IMR-90 (cell line): Measurements from ENCODE around the gene TUB. TPM values are rescaled to one million over a fixed set of nuclear protein-coding genes. Genes with fewer than 3 reads are reported as not detected.
A peak's percentile ranks its signal among the peaks of the same experiment; 100 is the strongest.

ENCODE experiments used
- ATAC-seq: fragments of 200-7000 bp; cut with Tn5 transposase; 2 replicates; pipeline ENCODE4 v1.9.1; 2020; ENCODE audit warnings: low read depth, mild to moderate bottlenecking, moderate library complexity
- BruUV-seq: library from RNA; stranded (reverse); fragments of 400-500 nt; replicated peaks from 2 replicates; lab custom pipeline; 2021; lab: Mats Ljungman, UMichigan
- CTCF ChIA-PET: fragments of 300-600 bp; formaldehyde crosslinking; extraction: SDS; loops from one replicate; lab custom pipeline; 2021; ENCODE audit warnings: antibody characterized with exemption; lab: Yijun Ruan, JAX
- POLR2A ChIA-PET: fragments of 300-600 bp; sonication (Branson Sonifier 250); formaldehyde crosslinking; loops from one replicate; lab custom pipeline; 2022; ENCODE audit warnings: antibody characterized with exemption; ENCODE audit not compliant: unreplicated experiment; lab: Charles Lee
- DNase-seq: peaks from one replicate; pipeline ENCODE4 v3.0.0; 2013
- H2AFZ ChIP-seq: replicated peaks from 2 replicates; pipeline ENCODE3; 2013; ENCODE audit warnings: low read length, mild to moderate bottlenecking; ENCODE audit not compliant: poor library complexity
- H2AK5ac ChIP-seq: 2 replicates; pipeline ENCODE4 v1.6.1; 2013; ENCODE audit warnings: low read depth, low read length, inconsistent platforms
- H2AK9ac ChIP-seq: replicated peaks from 2 replicates; pipeline ENCODE3; 2013; ENCODE audit warnings: mild to moderate bottlenecking, low read depth, low read length, moderate library complexity; ENCODE audit not compliant: poor library complexity
- H2BK120ac ChIP-seq: 2 replicates; pipeline ENCODE4 v1.6.1; 2013; ENCODE audit warnings: low read depth, low read length, inconsistent platforms
- H2BK15ac ChIP-seq: 3 replicates; pipeline ENCODE4 v1.6.1; 2013; ENCODE audit warnings: low read depth, low read length, inconsistent platforms
- H2BK20ac ChIP-seq: 2 replicates; pipeline ENCODE4 v1.6.1; 2013; ENCODE audit warnings: low read depth, mild to moderate bottlenecking, inconsistent platforms, low read length, moderate library complexity
- H2BK5ac ChIP-seq: 2 replicates; pipeline ENCODE4 v1.6.1; 2013; ENCODE audit warnings: mild to moderate bottlenecking, low read depth, low read length, inconsistent platforms; ENCODE audit not compliant: poor library complexity, severe bottlenecking
- H3K14ac ChIP-seq: replicated peaks from 2 replicates; pipeline ENCODE4 v1.6.1; 2013; ENCODE audit warnings: low read depth, low read length, inconsistent platforms
- H3K18ac ChIP-seq: 2 replicates; pipeline ENCODE4 v1.6.1; 2013; ENCODE audit warnings: low read depth, low read length, control low read depth
- H3K23ac ChIP-seq: 2 replicates; pipeline ENCODE4 v1.6.1; 2013; ENCODE audit warnings: low read depth, low read length, inconsistent platforms
- H3K27ac ChIP-seq: 2 replicates; pipeline ENCODE4 v1.5.1; 2013; ENCODE audit warnings: mild to moderate bottlenecking, control low read depth, low read length; ENCODE audit not compliant: insufficient read depth
- H3K27me3 ChIP-seq: 2 replicates; pipeline ENCODE4 v1.6.1; 2013; ENCODE audit warnings: low read length; ENCODE audit not compliant: control insufficient read depth, insufficient read depth
- H3K36me3 ChIP-seq: 2 replicates; pipeline ENCODE4 v1.6.1; 2013; ENCODE audit warnings: low read length, mixed read lengths; ENCODE audit not compliant: control insufficient read depth, insufficient read depth
- H3K4ac ChIP-seq: 2 replicates; pipeline ENCODE4 v1.6.1; 2013; ENCODE audit warnings: low read depth, low read length, inconsistent platforms
- H3K4me1 ChIP-seq: 2 replicates; pipeline ENCODE4 v1.6.1; 2013; ENCODE audit warnings: low read length, mixed read lengths; ENCODE audit not compliant: control insufficient read depth, insufficient read depth
- H3K4me2 ChIP-seq: 2 replicates; pipeline ENCODE4 v1.6.1; 2013; ENCODE audit warnings: low read depth, mild to moderate bottlenecking, control low read depth, low read length, moderate library complexity
- H3K4me3 ChIP-seq: 2 replicates; pipeline ENCODE4 v1.5.1; 2013; ENCODE audit warnings: low read depth, mild to moderate bottlenecking, control low read depth, low read length, moderate library complexity; ENCODE audit not compliant: insufficient read depth
- H3K56ac ChIP-seq: 2 replicates; pipeline ENCODE4 v1.6.1; 2013; ENCODE audit warnings: low read length, inconsistent platforms; ENCODE audit not compliant: insufficient read depth; ENCODE audit errors: extremely low read depth
- H3K79me1 ChIP-seq, 2 experiments: 2 replicates each; pipeline ENCODE4 v1.6.1; 2013; ENCODE audit warnings: low read length in 2 of 2, inconsistent platforms in 1 of 2, low read depth in 1 of 2
- H3K9ac ChIP-seq: 2 replicates; pipeline ENCODE4 v1.6.1; 2013; ENCODE audit warnings: low read depth, low read length, control low read depth
- H3K9me1 ChIP-seq: 2 replicates; pipeline ENCODE4 v1.6.1; 2013; ENCODE audit warnings: low read length, inconsistent platforms; ENCODE audit not compliant: insufficient read depth
- H3K9me3 ChIP-seq: 2 replicates; pipeline ENCODE4 v1.6.1; 2013; ENCODE audit warnings: low read length; ENCODE audit not compliant: control insufficient read depth, insufficient read depth
- H4K20me1 ChIP-seq: 2 replicates; pipeline ENCODE4 v1.6.1; 2013; ENCODE audit warnings: low read length, inconsistent platforms; ENCODE audit not compliant: insufficient read depth
- H4K5ac ChIP-seq: 2 replicates; pipeline ENCODE4 v1.6.1; 2013; ENCODE audit warnings: mild to moderate bottlenecking, low read depth, low read length, control low read depth
- H4K8ac ChIP-seq, 2 experiments: 2 replicates each; pipeline ENCODE4 v1.6.1; 2013; ENCODE audit warnings: low read depth in 2 of 2, low read length in 2 of 2, control low read depth in 1 of 2, inconsistent platforms in 1 of 2
- H4K91ac ChIP-seq: 2 replicates; pipeline ENCODE4 v1.6.1; 2013; ENCODE audit warnings: low read depth, low read length, inconsistent platforms; ENCODE audit not compliant: insufficient read depth
- BHLHE40 ChIP-seq: fragments of 150-350 bp; IDR thresholded peaks from 2 replicates; pipeline ENCODE4 v1.6.1; 2016; ENCODE audit warnings: mild to moderate bottlenecking, low read depth, low read length
- CEBPB ChIP-seq: IDR thresholded peaks from 2 replicates; pipeline ENCODE4 v1.6.1; 2012; ENCODE audit warnings: low read depth, low read length, improper control_type of control experiment
- CHD1 ChIP-seq: IDR thresholded peaks from 2 replicates; pipeline ENCODE4 v1.6.1; 2012; ENCODE audit warnings: low read depth, low read length, improper control_type of control experiment
- FOS ChIP-seq: fragments of 150-350 bp; IDR thresholded peaks from 2 replicates; pipeline ENCODE4 v1.6.1; 2016; ENCODE audit warnings: low read depth, low read length
- MAFK ChIP-seq: IDR thresholded peaks from 2 replicates; pipeline ENCODE4 v1.6.1; 2012; ENCODE audit warnings: low read depth, low read length, improper control_type of control experiment
- MAZ ChIP-seq: IDR thresholded peaks from 2 replicates; pipeline ENCODE4 v1.6.1; 2012; ENCODE audit warnings: low read depth, mild to moderate bottlenecking, low read length, improper control_type of control experiment, moderate library complexity, borderline replicate concordance
- MXI1 ChIP-seq: IDR thresholded peaks from 2 replicates; pipeline ENCODE4 v1.6.1; 2012; ENCODE audit warnings: low read depth, mild to moderate bottlenecking, low read length, moderate library complexity, borderline replicate concordance
- NFE2L2 ChIP-seq: fragments of 150-350 bp; IDR thresholded peaks from 2 replicates; pipeline ENCODE4 v1.6.1; 2016; ENCODE audit warnings: low read depth, mild to moderate bottlenecking, low read length
- POLR2A ChIP-seq: IDR thresholded peaks from 2 replicates; pipeline ENCODE4 v1.6.1; 2012; ENCODE audit warnings: mild to moderate bottlenecking, low read depth, low read length
- RAD21 ChIP-seq: IDR thresholded peaks from 2 replicates; pipeline ENCODE4 v1.6.1; 2012; ENCODE audit warnings: low read length, improper control_type of control experiment
- RCOR1 ChIP-seq: IDR thresholded peaks from 2 replicates; pipeline ENCODE4 v1.6.1; 2012; ENCODE audit warnings: mild to moderate bottlenecking, low read length, improper control_type of control experiment; ENCODE audit not compliant: insufficient replicate concordance
- RFX5 ChIP-seq: IDR thresholded peaks from 2 replicates; pipeline ENCODE4 v1.8.0; 2012; ENCODE audit warnings: low read depth, mild to moderate bottlenecking, low read length, moderate library complexity
- SMC3 ChIP-seq: fragments of 150-350 bp; IDR thresholded peaks from 2 replicates; pipeline ENCODE4 v1.6.1; 2016; ENCODE audit warnings: low read depth, mild to moderate bottlenecking, antibody characterized with exemption, low read length, moderate library complexity
- WGBS, 2 experiments: methylation state at CpG; one replicate each; pipeline versions ENCODE4 v1.1.5 to v1.1.7; 2013; ENCODE audit warnings: missing lambda C conversion rate in 2 of 2; ENCODE audit not compliant: insufficient read length in 1 of 2; ENCODE audit errors: extremely low coverage in 2 of 2; 5-methylcytosine and 5-hydroxymethylcytosine counted together
- dilution Hi-C: fragments of 300-500 bp; cut with HindIII; formaldehyde crosslinking; loops from one replicate; pipeline ENCODE4 v1.14.3; 2018; ENCODE audit warnings: low sequenced_read_pairs; ENCODE audit not compliant: unreplicated experiment
- in situ Hi-C: fragments of 300-500 bp; cut with MboI; formaldehyde crosslinking; loops from 3 replicates; pipeline ENCODE4 v1.14.3; 2019; ENCODE audit warnings: low sequenced_read_pairs, inconsistent platforms, mixed read lengths
- intact Hi-C: fragments of 100-400 bp; cut with micrococcal nuclease; formaldehyde crosslinking; loops from 2 replicates; pipeline ENCODE4 v1.10.0; 2022
- polyA plus RNA-seq, 3 experiments: library from polyadenylated mRNA; depleted of rRNA; stranded (reverse); fragments of >200 nt; gene quantifications; 2 replicates each; pipeline ENCODE4 v1.2.3, GENCODE V29; 2012; ENCODE audit warnings: low replicate concordance in 1 of 3
- total RNA-seq: library from RNA; depleted of rRNA; stranded (reverse); fragments of >200 nt; gene quantifications from 2 replicates; pipeline ENCODE4 v1.2.3, GENCODE V29; 2012
- TF ChIP-seq, protein P1 (sequence below): fragments of 150-350 bp; IDR thresholded peaks from 2 replicates; pipeline ENCODE4 v1.6.1; 2016; ENCODE audit warnings: low read depth, mild to moderate bottlenecking, low read length, moderate library complexity, borderline replicate concordance
- TF ChIP-seq, protein P2 (sequence below): fragments of 150-350 bp; IDR thresholded peaks from 2 replicates; pipeline ENCODE4 v1.6.1; 2017; ENCODE audit warnings: mild to moderate bottlenecking, antibody characterized with exemption, low read length, low read depth
- TF ChIP-seq, protein P3 (sequence below): conservative IDR thresholded peaks from 2 replicates; pipeline ENCODE4 v1.5.1; 2012; ENCODE audit warnings: mild to moderate bottlenecking, low read depth, low read length, improper control_type of control experiment

The TUB gene
- total and polyA plus RNA-seq, 2 of the 4 experiments (the other 2 are of a cell fraction): 11.8 to 12.9 TPM

DNA sequence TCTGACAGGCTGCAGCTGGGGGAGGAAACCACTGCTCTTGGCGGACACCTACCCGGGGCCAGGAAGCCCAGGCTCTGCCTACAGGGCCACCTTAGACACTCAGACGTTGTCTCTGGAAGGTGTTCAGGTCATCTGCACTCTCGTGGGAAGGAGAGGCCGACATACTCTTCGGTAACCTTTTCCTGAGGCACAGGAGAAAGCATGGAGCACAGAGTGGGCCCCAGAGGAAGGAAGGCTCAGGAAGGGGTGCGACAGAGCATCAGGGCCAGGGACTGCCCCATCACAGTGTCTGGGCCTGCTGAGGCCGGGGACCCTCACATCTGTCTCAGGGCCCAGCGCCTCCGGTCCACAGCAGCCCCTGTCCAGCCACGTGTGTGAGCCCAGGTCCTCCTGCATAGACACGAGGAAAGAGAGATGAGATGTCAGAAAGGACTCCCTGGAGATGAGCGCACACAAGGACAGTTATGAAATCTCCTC lies 18.2 kb upstream of the TUB start:
- CTCF ChIA-PET: no interaction called here
- H3K9ac ChIP-seq: no peak overlapping the region
- no peak for TF ChIP-seq MXI1
- no peak for TF ChIP-seq RFX5
- TF ChIP-seq MAFK: no peak
- TF ChIP-seq CEBPB: no peak
- no peak for TF ChIP-seq NFE2L2
- TF ChIP-seq SMC3: no peak
- TF ChIP-seq MAZ: no peak
- TF ChIP-seq RCOR1: no peak
- TF ChIP-seq, protein P1, sequence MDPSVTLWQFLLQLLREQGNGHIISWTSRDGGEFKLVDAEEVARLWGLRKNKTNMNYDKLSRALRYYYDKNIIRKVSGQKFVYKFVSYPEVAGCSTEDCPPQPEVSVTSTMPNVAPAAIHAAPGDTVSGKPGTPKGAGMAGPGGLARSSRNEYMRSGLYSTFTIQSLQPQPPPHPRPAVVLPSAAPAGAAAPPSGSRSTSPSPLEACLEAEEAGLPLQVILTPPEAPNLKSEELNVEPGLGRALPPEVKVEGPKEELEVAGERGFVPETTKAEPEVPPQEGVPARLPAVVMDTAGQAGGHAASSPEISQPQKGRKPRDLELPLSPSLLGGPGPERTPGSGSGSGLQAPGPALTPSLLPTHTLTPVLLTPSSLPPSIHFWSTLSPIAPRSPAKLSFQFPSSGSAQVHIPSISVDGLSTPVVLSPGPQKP: no peak
- TF ChIP-seq, protein P2, sequence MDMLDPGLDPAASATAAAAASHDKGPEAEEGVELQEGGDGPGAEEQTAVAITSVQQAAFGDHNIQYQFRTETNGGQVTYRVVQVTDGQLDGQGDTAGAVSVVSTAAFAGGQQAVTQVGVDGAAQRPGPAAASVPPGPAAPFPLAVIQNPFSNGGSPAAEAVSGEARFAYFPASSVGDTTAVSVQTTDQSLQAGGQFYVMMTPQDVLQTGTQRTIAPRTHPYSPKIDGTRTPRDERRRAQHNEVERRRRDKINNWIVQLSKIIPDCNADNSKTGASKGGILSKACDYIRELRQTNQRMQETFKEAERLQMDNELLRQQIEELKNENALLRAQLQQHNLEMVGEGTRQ: no peak
- no peak for TF ChIP-seq BHLHE40
- TF ChIP-seq, protein P3, sequence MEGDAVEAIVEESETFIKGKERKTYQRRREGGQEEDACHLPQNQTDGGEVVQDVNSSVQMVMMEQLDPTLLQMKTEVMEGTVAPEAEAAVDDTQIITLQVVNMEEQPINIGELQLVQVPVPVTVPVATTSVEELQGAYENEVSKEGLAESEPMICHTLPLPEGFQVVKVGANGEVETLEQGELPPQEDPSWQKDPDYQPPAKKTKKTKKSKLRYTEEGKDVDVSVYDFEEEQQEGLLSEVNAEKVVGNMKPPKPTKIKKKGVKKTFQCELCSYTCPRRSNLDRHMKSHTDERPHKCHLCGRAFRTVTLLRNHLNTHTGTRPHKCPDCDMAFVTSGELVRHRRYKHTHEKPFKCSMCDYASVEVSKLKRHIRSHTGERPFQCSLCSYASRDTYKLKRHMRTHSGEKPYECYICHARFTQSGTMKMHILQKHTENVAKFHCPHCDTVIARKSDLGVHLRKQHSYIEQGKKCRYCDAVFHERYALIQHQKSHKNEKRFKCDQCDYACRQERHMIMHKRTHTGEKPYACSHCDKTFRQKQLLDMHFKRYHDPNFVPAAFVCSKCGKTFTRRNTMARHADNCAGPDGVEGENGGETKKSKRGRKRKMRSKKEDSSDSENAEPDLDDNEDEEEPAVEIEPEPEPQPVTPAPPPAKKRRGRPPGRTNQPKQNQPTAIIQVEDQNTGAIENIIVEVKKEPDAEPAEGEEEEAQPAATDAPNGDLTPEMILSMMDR: no peak
- no peak for TF ChIP-seq RAD21
- TF ChIP-seq CHD1: no peak
- TF ChIP-seq POLR2A: no peak
- no peak for TF ChIP-seq FOS
- no peak overlapping the region for H3K4me2 ChIP-seq
- H2AK5ac ChIP-seq: peak overlapping the region; percentile 2
- no peaks in the 10 kb centered on the region; the same call in 1 of the 2 replicates for H3K27me3 ChIP-seq
- intact Hi-C loops (no loop called here), dilution Hi-C loops (no loop called here), in situ Hi-C loops (no loop called here)
- no peak overlapping the region for H3K4ac ChIP-seq
- no peaks in the 10 kb centered on the region for H3K9me3 ChIP-seq
- H3K79me1 ChIP-seq: no peaks in the 10 kb centered on the region
- no peak overlapping the region for H3K56ac ChIP-seq
- H3K4me1 ChIP-seq: peaks cover 8% of the 10 kb centered on the region
- H3K23ac ChIP-seq: no peak overlapping the region
- H4K91ac ChIP-seq: no peak overlapping the region
- no peak overlapping the region; a peak in 1 of 4 replicates for H4K8ac ChIP-seq
- peaks cover 13% of the 10 kb centered on the region; the same call in 1 of the 2 replicates for H3K9me1 ChIP-seq
- no peak overlapping the region for H2BK5ac ChIP-seq
- H2BK120ac ChIP-seq: no peak overlapping the region
- H4K20me1 ChIP-seq: no peaks in the 10 kb centered on the region
- no peak overlapping the region for H3K27ac ChIP-seq
- peak overlapping the region; percentile 34 for H2AFZ ChIP-seq
- WGBS, 2 experiments: 85% methylated on average over 9 of the region's 13 CpGs; no CpG with 5 or more reads in 1 of the 2 experiments
- H4K5ac ChIP-seq: no peak overlapping the region
- H3K18ac ChIP-seq: no peak overlapping the region
- no peak overlapping the region for H2AK9ac ChIP-seq
- H2BK15ac ChIP-seq: no peak overlapping the region; the same call in 2 of the 3 replicates
- H3K4me3 ChIP-seq: no peak overlapping the region
- no peak overlapping the region for H3K14ac ChIP-seq
- no peaks in the 10 kb centered on the region for H3K36me3 ChIP-seq
- H2BK20ac ChIP-seq: no peak overlapping the region
- BruUV-seq: no TSS peak
- POLR2A ChIA-PET: no interaction called here
- DNase-seq (no peak), ATAC-seq (no peak)
